ENCODE results near the gene PTPRK.

Gene PTPRK

GRCh38 chr6:128388380-128388779 is 132.0 kb downstream of the PTPRK start:
- no peaks in the 10 kb centered on the region for H3K9me3 ChIP-seq (ENCODE audit: control insufficient read depth, insufficient read depth, low read length)
- no peaks in the 10 kb centered on the region for H3K4me1 ChIP-seq (ENCODE audit: control insufficient read depth, insufficient read depth, low read length)
- no peak overlapping the region for H3K27ac ChIP-seq (ENCODE audit: low read depth, low read length)
- no peak overlapping the region for H3K9ac ChIP-seq (ENCODE audit: low read depth, low read length)
- H3K4me3 ChIP-seq (ENCODE audit: low read depth, low read length) = no peak overlapping the region
- no peaks in the 10 kb centered on the region for H3K36me3 ChIP-seq (ENCODE audit: control insufficient read depth, insufficient read depth, low read length)
- no peaks in the 10 kb centered on the region for H3K27me3 ChIP-seq (ENCODE audit: control insufficient read depth, insufficient read depth, low read length)

- Histone ChIP-seq H3K4me1 (ENCODE audit: control insufficient read depth, insufficient read depth, low read length) (no peaks in the 10 kb centered on the region), H3K9me3 (ENCODE audit: control insufficient read depth, insufficient read depth, low read length) (peaks cover 23% of the 10 kb centered on the region), H3K36me3 (ENCODE audit: control insufficient read depth, insufficient read depth, low read length) (no peaks in the 10 kb centered on the region), H3K4me3 (ENCODE audit: low read depth, low read length) (no peak overlapping the region), H3K27me3 (ENCODE audit: control insufficient read depth, insufficient read depth, low read length) (no peaks in the 10 kb centered on the region), H3K9ac (ENCODE audit: low read depth, low read length) (no peak overlapping the region), H3K27ac (ENCODE audit: low read depth, low read length) (no peak overlapping the region)
Measured at GRCh38 chr6:128380891-128381290, 139.5 kb downstream of the PTPRK start.

- no peaks in the 10 kb centered on the region for H3K27me3 ChIP-seq (ENCODE audit: control insufficient read depth, insufficient read depth, low read length)
- H3K9me3 ChIP-seq (ENCODE audit: control insufficient read depth, insufficient read depth, low read length) = peaks cover 32% of the 10 kb centered on the region
- no peaks in the 10 kb centered on the region for H3K4me1 ChIP-seq (ENCODE audit: control insufficient read depth, insufficient read depth, low read length)
- H3K9ac ChIP-seq (ENCODE audit: low read depth, low read length) = no peak overlapping the region
- no peak overlapping the region for H3K27ac ChIP-seq (ENCODE audit: low read depth, low read length)
- H3K4me3 ChIP-seq (ENCODE audit: low read depth, low read length) = no peak overlapping the region
- no peaks in the 10 kb centered on the region for H3K36me3 ChIP-seq (ENCODE audit: control insufficient read depth, insufficient read depth, low read length)
Measured at GRCh38 chr6:128379577-128379976, 140.8 kb downstream of the PTPRK start.

GRCh38 chr6:128376952-128377503 is 143.4 kb downstream of the PTPRK start:
- no peaks in the 10 kb centered on the region for H3K27me3 ChIP-seq (ENCODE audit: control insufficient read depth, insufficient read depth, low read length)
- no peak overlapping the region for H3K4me3 ChIP-seq (ENCODE audit: low read depth, low read length)
- no peaks in the 10 kb centered on the region for H3K36me3 ChIP-seq (ENCODE audit: control insufficient read depth, insufficient read depth, low read length)
- no peaks in the 10 kb centered on the region for H3K4me1 ChIP-seq (ENCODE audit: control insufficient read depth, insufficient read depth, low read length)
- H3K9ac ChIP-seq (ENCODE audit: low read depth, low read length) = no peak overlapping the region
- H3K27ac ChIP-seq (ENCODE audit: low read depth, low read length) = no peak overlapping the region
- H3K9me3 ChIP-seq (ENCODE audit: control insufficient read depth, insufficient read depth, low read length) = peaks cover 32% of the 10 kb centered on the region

GRCh38 chr6:128371136-128371535 is 149.3 kb downstream of the PTPRK start:
- no peaks in the 10 kb centered on the region for H3K27me3 ChIP-seq (ENCODE audit: control insufficient read depth, insufficient read depth, low read length)
- H3K4me1 ChIP-seq (ENCODE audit: control insufficient read depth, insufficient read depth, low read length) = no peaks in the 10 kb centered on the region
- H3K9me3 ChIP-seq (ENCODE audit: control insufficient read depth, insufficient read depth, low read length) = peaks cover 11% of the 10 kb centered on the region; the same call in 1 of the 2 replicates
- no peak overlapping the region for H3K27ac ChIP-seq (ENCODE audit: low read depth, low read length)
- H3K9ac ChIP-seq (ENCODE audit: low read depth, low read length) = no peak overlapping the region
- H3K36me3 ChIP-seq (ENCODE audit: control insufficient read depth, insufficient read depth, low read length) = no peaks in the 10 kb centered on the region
- H3K4me3 ChIP-seq (ENCODE audit: low read depth, low read length) = no peak overlapping the region

GRCh38 chr6:128370072-128370471 is 150.3 kb downstream of the PTPRK start:
- H3K4me3 ChIP-seq (ENCODE audit: low read depth, low read length) = no peak overlapping the region
- H3K27ac ChIP-seq (ENCODE audit: low read depth, low read length) = no peak overlapping the region
- no peak overlapping the region for H3K9ac ChIP-seq (ENCODE audit: low read depth, low read length)
- H3K27me3 ChIP-seq (ENCODE audit: control insufficient read depth, insufficient read depth, low read length) = no peaks in the 10 kb centered on the region
- no peaks in the 10 kb centered on the region for H3K36me3 ChIP-seq (ENCODE audit: control insufficient read depth, insufficient read depth, low read length)
- no peaks in the 10 kb centered on the region for H3K4me1 ChIP-seq (ENCODE audit: control insufficient read depth, insufficient read depth, low read length)
- H3K9me3 ChIP-seq (ENCODE audit: control insufficient read depth, insufficient read depth, low read length) = peaks cover 1% of the 10 kb centered on the region; the same call in 1 of the 2 replicates

- H3K9ac ChIP-seq (ENCODE audit: low read depth, low read length) = no peak overlapping the region
- H3K4me1 ChIP-seq (ENCODE audit: control insufficient read depth, insufficient read depth, low read length) = no peaks in the 10 kb centered on the region
- H3K9me3 ChIP-seq (ENCODE audit: control insufficient read depth, insufficient read depth, low read length) = no peaks in the 10 kb centered on the region
- H3K4me3 ChIP-seq (ENCODE audit: low read depth, low read length) = no peak overlapping the region
- no peaks in the 10 kb centered on the region for H3K27me3 ChIP-seq (ENCODE audit: control insufficient read depth, insufficient read depth, low read length)
- H3K27ac ChIP-seq (ENCODE audit: low read depth, low read length) = no peak overlapping the region
- no peaks in the 10 kb centered on the region for H3K36me3 ChIP-seq (ENCODE audit: control insufficient read depth, insufficient read depth, low read length)
Measured at GRCh38 chr6:128368213-128368944, 152.0 kb downstream of the PTPRK start.

GRCh38 chr6:128367437-128367836 is 153.0 kb downstream of the PTPRK start:
- Histone ChIP-seq H3K27me3 (ENCODE audit: control insufficient read depth, insufficient read depth, low read length) (no peaks in the 10 kb centered on the region), H3K9me3 (ENCODE audit: control insufficient read depth, insufficient read depth, low read length) (no peaks in the 10 kb centered on the region), H3K27ac (ENCODE audit: low read depth, low read length) (no peak overlapping the region), H3K4me3 (ENCODE audit: low read depth, low read length) (no peak overlapping the region), H3K4me1 (ENCODE audit: control insufficient read depth, insufficient read depth, low read length) (no peaks in the 10 kb centered on the region), H3K9ac (ENCODE audit: low read depth, low read length) (no peak overlapping the region), H3K36me3 (ENCODE audit: control insufficient read depth, insufficient read depth, low read length) (no peaks in the 10 kb centered on the region)

GRCh38 chr6:128365520-128366160 is 154.8 kb downstream of the PTPRK start:
- H3K36me3 ChIP-seq (ENCODE audit: control insufficient read depth, insufficient read depth, low read length) = no peaks in the 10 kb centered on the region
- no peaks in the 10 kb centered on the region for H3K9me3 ChIP-seq (ENCODE audit: control insufficient read depth, insufficient read depth, low read length)
- no peak overlapping the region for H3K9ac ChIP-seq (ENCODE audit: low read depth, low read length)
- H3K27me3 ChIP-seq (ENCODE audit: control insufficient read depth, insufficient read depth, low read length) = no peaks in the 10 kb centered on the region
- H3K4me1 ChIP-seq (ENCODE audit: control insufficient read depth, insufficient read depth, low read length) = no peaks in the 10 kb centered on the region
- no peak overlapping the region for H3K4me3 ChIP-seq (ENCODE audit: low read depth, low read length)
- H3K27ac ChIP-seq (ENCODE audit: low read depth, low read length) = no peak overlapping the region

- Histone ChIP-seq H3K9me3 (ENCODE audit: control insufficient read depth, insufficient read depth, low read length) (no peaks in the 10 kb centered on the region), H3K36me3 (ENCODE audit: control insufficient read depth, insufficient read depth, low read length) (no peaks in the 10 kb centered on the region), H3K27ac (ENCODE audit: low read depth, low read length) (no peak overlapping the region), H3K27me3 (ENCODE audit: control insufficient read depth, insufficient read depth, low read length) (no peaks in the 10 kb centered on the region), H3K4me1 (ENCODE audit: control insufficient read depth, insufficient read depth, low read length) (no peaks in the 10 kb centered on the region), H3K4me3 (ENCODE audit: low read depth, low read length) (no peak overlapping the region), H3K9ac (ENCODE audit: low read depth, low read length) (no peak overlapping the region)
Measured at GRCh38 chr6:128364766-128365519, 155.5 kb downstream of the PTPRK start.
